Activated effector memory CD4-positive, alpha-beta T cell treated with Interleukin-2 at 50 U/mL for 16 hours (primary cell): Measurements from ENCODE around the gene MAGEE2.
"Not testable (repeated sequence)": the region's sequence is repeated elsewhere in the genome, so short reads cannot be mapped to it uniquely, and the experiment has no call there.

Experiments used
- DNase-seq: peaks from one replicate; pipeline ENCODE4 v3.0.0-alpha.2; 2020

MAGEE2 gene

DNA sequence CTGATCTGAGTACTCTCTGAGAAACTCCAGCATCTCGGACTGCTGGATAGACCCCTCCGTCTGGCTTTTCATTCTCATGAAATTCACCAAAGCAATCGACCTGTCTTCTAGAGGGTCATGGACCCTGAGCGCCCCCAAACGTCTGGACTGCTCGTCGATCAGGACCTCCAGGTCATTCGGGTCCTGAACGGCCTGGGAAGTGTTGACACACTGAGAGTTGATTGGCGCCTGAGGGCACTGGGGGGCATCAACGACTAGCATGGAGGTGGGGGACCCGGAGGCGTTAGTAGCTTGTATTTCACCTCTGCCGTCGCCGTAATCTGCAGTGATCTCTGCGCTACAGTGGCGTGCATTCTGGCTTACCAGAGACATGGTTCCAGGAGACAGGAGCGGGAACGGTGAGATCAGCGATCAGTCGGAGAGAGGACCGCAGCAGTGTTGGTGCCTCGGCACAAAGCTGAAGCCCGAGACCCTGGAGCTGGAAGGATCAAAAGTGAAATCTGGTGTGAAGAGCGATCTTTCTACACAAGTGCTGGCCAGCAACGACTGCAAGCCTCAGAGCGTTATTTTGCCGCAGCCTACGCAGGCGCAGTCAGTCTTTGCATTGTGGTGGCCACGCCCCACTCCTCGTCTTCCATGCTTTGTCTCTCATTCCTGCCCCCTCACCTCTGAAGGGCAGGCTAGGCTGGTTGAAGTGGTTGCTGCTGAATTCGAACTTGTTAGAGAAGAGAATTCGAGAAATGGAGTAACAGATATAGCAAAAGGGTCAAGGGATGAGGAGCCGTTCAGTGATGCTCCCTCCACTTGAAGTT, at the start of gene MAGEE2:
Gene MAGEE2 (minus strand): TSS at position 575 of the 812 bp plus-strand sequence. CDS start 203 bp downstream, at position 372.
- DNase-seq: peak; percentile 0

- no peak for DNase-seq
Measured at GRCh38 chrX:75786290-75786689, 1.2 kb upstream of the MAGEE2 start.

GRCh38 chrX:75781611-75782010, 3.4 kb downstream of the MAGEE2 start:
- no peak for DNase-seq

- not testable (repeated sequence) for DNase-seq
Measured at GRCh38 chrX:75768063-75768462, 17.0 kb downstream of the MAGEE2 start.

GRCh38 chrX:75748431-75748830, 36.6 kb downstream of the MAGEE2 start:
- DNase-seq: no peak

- peak; percentile 2 for DNase-seq
Measured at GRCh38 chrX:75746891-75747639, 38.0 kb downstream of the MAGEE2 start.
